Lower lobe of right lung (tissue), 2 donors: ENCODE data around the gene GET4. TPM values are rescaled to one million over a fixed set of nuclear protein-coding genes. Genes with fewer than 3 reads are reported as not detected.

ENCODE experiments used
- ATAC-seq, 2 donors: fragments of 200-7000 bp; cut with Tn5 transposase; one replicate each; pipeline ENCODE4 v1.9.1; 2020 to 2022; ENCODE audit warnings: mild to moderate bottlenecking in 2 of 2, moderate library complexity in 2 of 2
- DNase-seq: peaks from one replicate; pipeline ENCODE4 v3.0.0-alpha.2; 2020
- H3K27ac ChIP-seq: fragments of 200-600 bp; one replicate; pipeline ENCODE4 v1.8.0; 2022
- H3K27me3 ChIP-seq: fragments of 200-600 bp; one replicate; pipeline ENCODE4 v1.8.0; 2022; ENCODE audit warnings: low read depth
- H3K36me3 ChIP-seq: fragments of 200-600 bp; one replicate; pipeline ENCODE4 v1.8.0; 2022; ENCODE audit warnings: mild to moderate bottlenecking
- H3K4me1 ChIP-seq: fragments of 200-600 bp; one replicate; pipeline ENCODE4 v1.8.0; 2022
- H3K4me3 ChIP-seq: fragments of 200-600 bp; one replicate; pipeline ENCODE4 v1.8.0; 2022; ENCODE audit warnings: mild to moderate bottlenecking
- H3K9me3 ChIP-seq: fragments of 200-600 bp; one replicate; pipeline ENCODE4 v1.8.0; 2022
- intact Hi-C: fragments of 100-400 bp; cut with DNase I; formaldehyde crosslinking; loops from one replicate; pipeline ENCODE4 v1.11.0; 2022
- total RNA-seq: library from RNA; stranded (reverse); fragmentation: NEBNext Ultra II Directional; extraction: Animal tissue kit (Norgen Biotek cat#: 25700); gene quantifications from one replicate; pipeline ENCODE4 v1.2.1, GENCODE V29; 2021
- TF ChIP-seq, protein P1 (sequence below): fragments of 200-600 bp; IDR thresholded peaks from one replicate; pipeline ENCODE4 v1.8.0; 2022; ENCODE audit warnings: antibody characterized with exemption, mild to moderate bottlenecking
- donor health status: DM: no; HTN: yes; CAD: no; lungs with severe emphysema.

GET4 gene
- total RNA-seq, 1 donor from 2014 or later: 31.7 TPM

DNA sequence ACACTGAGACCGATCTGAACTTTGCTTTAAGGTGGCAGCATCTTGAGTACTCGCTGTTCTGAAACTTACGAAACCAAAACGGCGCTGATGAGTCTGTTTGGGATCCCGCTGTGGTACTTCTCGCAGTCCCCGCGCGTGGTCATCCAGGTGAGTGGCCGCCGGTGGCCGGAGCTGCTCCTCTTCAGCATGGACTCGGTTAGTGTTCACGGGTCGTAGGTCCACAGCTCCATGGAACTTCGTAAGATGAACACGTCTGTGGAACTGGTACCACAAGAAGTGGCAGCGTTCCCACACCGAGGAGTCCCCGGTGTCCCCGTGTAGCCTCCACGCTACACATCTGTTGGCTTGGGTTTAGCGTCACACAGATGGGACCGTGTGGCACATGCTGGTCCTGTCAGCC, 10.4 kb upstream of the GET4 start:
- H3K36me3 ChIP-seq: peaks cover 88% of the 10 kb centered on the region
- intact Hi-C loops: no loop called here
- TF ChIP-seq, protein P1, sequence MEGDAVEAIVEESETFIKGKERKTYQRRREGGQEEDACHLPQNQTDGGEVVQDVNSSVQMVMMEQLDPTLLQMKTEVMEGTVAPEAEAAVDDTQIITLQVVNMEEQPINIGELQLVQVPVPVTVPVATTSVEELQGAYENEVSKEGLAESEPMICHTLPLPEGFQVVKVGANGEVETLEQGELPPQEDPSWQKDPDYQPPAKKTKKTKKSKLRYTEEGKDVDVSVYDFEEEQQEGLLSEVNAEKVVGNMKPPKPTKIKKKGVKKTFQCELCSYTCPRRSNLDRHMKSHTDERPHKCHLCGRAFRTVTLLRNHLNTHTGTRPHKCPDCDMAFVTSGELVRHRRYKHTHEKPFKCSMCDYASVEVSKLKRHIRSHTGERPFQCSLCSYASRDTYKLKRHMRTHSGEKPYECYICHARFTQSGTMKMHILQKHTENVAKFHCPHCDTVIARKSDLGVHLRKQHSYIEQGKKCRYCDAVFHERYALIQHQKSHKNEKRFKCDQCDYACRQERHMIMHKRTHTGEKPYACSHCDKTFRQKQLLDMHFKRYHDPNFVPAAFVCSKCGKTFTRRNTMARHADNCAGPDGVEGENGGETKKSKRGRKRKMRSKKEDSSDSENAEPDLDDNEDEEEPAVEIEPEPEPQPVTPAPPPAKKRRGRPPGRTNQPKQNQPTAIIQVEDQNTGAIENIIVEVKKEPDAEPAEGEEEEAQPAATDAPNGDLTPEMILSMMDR: no peak
- no peak overlapping the region for H3K27ac ChIP-seq
- H3K9me3 ChIP-seq: no peaks in the 10 kb centered on the region
- peaks cover 13% of the 10 kb centered on the region for H3K4me1 ChIP-seq
- H3K27me3 ChIP-seq: no peaks in the 10 kb centered on the region
- H3K4me3 ChIP-seq: no peak overlapping the region
- DNase-seq (no peak), ATAC-seq (no peak)

DNA sequence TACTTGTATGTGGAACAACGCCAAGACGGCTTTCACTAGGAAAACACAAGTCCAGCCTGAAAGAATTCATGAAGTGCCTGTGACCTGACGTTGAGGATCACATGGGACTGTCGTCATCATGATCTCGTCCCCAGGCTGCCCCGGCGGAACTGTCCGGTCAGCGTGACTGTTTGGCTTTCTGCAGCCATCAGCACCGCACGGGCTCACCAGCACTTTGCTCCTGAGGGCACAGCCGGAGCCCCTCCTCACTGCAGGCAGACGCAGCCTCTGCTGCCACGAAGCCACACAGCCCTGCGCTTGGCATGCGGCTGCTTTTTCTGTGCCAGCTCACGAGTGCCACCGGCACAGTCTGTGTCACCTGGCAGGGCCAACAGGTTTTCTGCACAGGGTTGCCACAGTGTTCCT, 9.4 kb upstream of the GET4 start:
- intact Hi-C loops: no loop called here
- H3K4me3 ChIP-seq: no peak overlapping the region
- peak; percentile 64 to 84 for ATAC-seq
- no peaks in the 10 kb centered on the region for H3K27me3 ChIP-seq
- H3K4me1 ChIP-seq: peaks cover 13% of the 10 kb centered on the region
- no peaks in the 10 kb centered on the region for H3K9me3 ChIP-seq
- H3K36me3 ChIP-seq: peaks cover 88% of the 10 kb centered on the region
- H3K27ac ChIP-seq: peak overlapping the region; percentile 75
- TF ChIP-seq, protein P1: no peak
- no peak for DNase-seq

DNA sequence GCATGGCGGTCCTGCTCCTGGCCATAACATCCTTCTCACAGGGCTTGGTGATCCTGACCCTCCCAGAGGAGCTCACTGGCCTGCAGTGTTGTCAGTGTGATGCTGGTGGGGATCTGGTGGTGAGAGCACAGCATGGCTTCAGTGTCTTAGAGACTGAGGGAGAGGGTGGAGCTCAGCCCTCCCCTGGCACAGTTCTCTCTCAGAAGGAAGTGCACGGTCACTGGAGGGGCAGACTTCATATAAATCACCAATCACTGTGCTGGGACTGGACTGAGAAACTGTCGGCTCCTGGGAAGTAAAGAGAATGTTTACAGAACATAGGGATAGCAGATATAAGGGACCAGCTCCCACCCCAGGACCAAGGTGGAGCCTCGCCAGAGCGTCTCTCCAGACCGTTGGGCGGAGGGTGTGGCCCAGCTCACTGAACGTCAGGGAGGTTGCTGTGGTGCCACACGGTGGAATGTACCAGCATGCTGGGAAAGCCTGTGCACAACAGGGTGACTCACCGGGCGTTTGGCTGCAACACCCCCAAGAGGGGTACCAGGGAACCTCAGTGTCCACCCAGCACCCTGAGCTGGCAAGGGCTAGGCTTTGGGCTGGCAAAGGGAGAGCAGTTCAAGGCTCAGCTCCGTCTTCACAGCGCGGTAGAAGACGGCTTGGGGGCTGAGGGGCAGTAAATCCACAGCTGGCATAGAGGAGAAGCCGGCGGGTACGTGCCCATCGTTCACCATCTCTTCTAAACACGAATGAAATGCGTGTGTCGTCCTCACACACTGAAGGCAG, 8.8 kb upstream of the GET4 start:
- H3K4me3 ChIP-seq: no peak overlapping the region
- no peaks in the 10 kb centered on the region for H3K9me3 ChIP-seq
- H3K4me1 ChIP-seq: peaks cover 13% of the 10 kb centered on the region
- TF ChIP-seq, protein P1: no peak
- intact Hi-C loops: no loop called here
- peaks cover 88% of the 10 kb centered on the region for H3K36me3 ChIP-seq
- ATAC-seq (peak; percentile 78 to 85), DNase-seq (peak; percentile 67)
- peak overlapping the region; percentile 75 for H3K27ac ChIP-seq
- H3K27me3 ChIP-seq: no peaks in the 10 kb centered on the region

DNA sequence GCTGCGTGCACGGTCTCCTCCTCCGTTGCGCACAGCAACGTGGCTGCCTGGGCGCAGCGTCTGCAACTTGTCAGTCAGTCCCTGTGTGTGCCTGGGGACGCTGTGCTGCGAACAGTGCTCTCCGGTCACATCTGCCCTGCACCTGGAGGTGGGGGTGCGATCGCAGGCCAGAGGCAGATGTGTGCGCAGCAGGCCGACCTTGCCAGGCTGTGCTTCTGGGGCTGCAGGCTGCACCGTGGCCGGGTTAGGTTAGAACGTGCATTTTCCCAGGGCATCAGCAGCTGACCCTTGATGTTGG, 8.2 kb upstream of the GET4 start:
- H3K4me3 ChIP-seq: no peak overlapping the region
- ATAC-seq (no peak), DNase-seq (no peak)
- intact Hi-C loops: no loop called here
- H3K27ac ChIP-seq: peak overlapping the region; percentile 75
- H3K27me3 ChIP-seq: no peaks in the 10 kb centered on the region
- TF ChIP-seq, protein P1: no peak
- no peaks in the 10 kb centered on the region for H3K9me3 ChIP-seq
- peaks cover 88% of the 10 kb centered on the region for H3K36me3 ChIP-seq
- H3K4me1 ChIP-seq: peaks cover 17% of the 10 kb centered on the region

DNA sequence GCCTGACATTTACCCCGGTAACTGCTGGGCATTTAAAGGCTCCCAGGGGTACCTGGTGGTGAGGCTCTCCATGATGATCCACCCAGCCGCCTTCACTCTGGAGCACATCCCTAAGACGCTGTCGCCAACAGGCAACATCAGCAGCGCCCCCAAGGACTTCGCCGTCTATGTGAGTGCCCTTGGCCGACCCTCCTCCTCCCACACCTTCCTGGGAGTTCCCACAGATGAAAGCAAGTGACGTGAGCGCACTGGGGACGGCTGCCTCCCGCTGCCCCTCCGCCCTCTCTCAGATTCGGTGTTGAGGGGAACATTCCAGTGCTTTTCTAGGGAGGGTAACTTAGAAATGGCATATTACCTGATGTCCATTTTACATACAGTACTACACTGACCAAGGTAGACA, 7.0 kb upstream of the GET4 start:
- intact Hi-C loops: no loop called here
- Histone ChIP-seq H3K36me3 (peaks cover 81% of the 10 kb centered on the region), H3K4me1 (peaks cover 29% of the 10 kb centered on the region), H3K27me3 (no peaks in the 10 kb centered on the region), H3K4me3 (no peak overlapping the region), H3K9me3 (no peaks in the 10 kb centered on the region), H3K27ac (peak overlapping the region; percentile 11)
- DNase-seq: no peak
- TF ChIP-seq, protein P1: no peak
- no peak for ATAC-seq
